ENCODE results near the gene CRACDL.

CRACDL gene

GRCh38 chr2:98935777-98936352 lies at the start of gene CRACDL:
TSS of gene CRACDL (minus strand) at chr2:98936225. CDS start at chr2:98846800, 89,425 bp downstream.
- DNase-seq: no peak

GRCh38 chr2:98975611-98976010 lies 39.6 kb upstream of the CRACDL start:
- DNase-seq: no peak

- DNase-seq: no peak
These were observed 36.6 kb upstream of the CRACDL start for GRCh38 chr2:98972582-98973167.

GRCh38 chr2:98959810-98960507 lies 23.9 kb upstream of the CRACDL start:
- DNase-seq: no peak

- DNase-seq: no peak
These were observed 16.9 kb upstream of the CRACDL start for GRCh38 chr2:98952966-98953365.

- no peak for DNase-seq
These were observed 13.1 kb upstream of the CRACDL start for GRCh38 chr2:98948956-98949739.

GRCh38 chr2:98947554-98947953 lies 11.5 kb upstream of the CRACDL start:
- no peak for DNase-seq

- DNase-seq: no peak
These were observed 10.8 kb upstream of the CRACDL start for GRCh38 chr2:98946855-98947254.

GRCh38 chr2:98944775-98945174 lies 8.8 kb upstream of the CRACDL start:
- DNase-seq: no peak

GRCh38 chr2:98940102-98940501 lies 4.1 kb upstream of the CRACDL start:
- no peak for DNase-seq

GRCh38 chr2:98937906-98938305 lies 1.9 kb upstream of the CRACDL start:
- no peak for DNase-seq

- no peak for DNase-seq
These were observed 627 bp upstream of the CRACDL start for GRCh38 chr2:98936353-98937351.

GRCh38 chr2:98935111-98935770 lies 784 bp downstream of the CRACDL start:
- no peak for DNase-seq

GRCh38 chr2:98932778-98933343 lies 3.2 kb downstream of the CRACDL start:
- no peak for DNase-seq

- no peak for DNase-seq
These were observed 3.9 kb downstream of the CRACDL start for GRCh38 chr2:98932164-98932563.

- no peak for DNase-seq
These were observed 4.4 kb downstream of the CRACDL start for GRCh38 chr2:98931596-98931995.

- no peak for DNase-seq
These were observed 6.1 kb downstream of the CRACDL start for GRCh38 chr2:98929920-98930319.

- DNase-seq: no peak
These were observed 7.8 kb downstream of the CRACDL start for GRCh38 chr2:98928242-98928641.

- no peak for DNase-seq
These were observed 9.0 kb downstream of the CRACDL start for GRCh38 chr2:98927027-98927426.

GRCh38 chr2:98926601-98927000 lies 9.4 kb downstream of the CRACDL start:
- no peak for DNase-seq

- no peak for DNase-seq
These were observed 11.1 kb downstream of the CRACDL start for GRCh38 chr2:98924910-98925309.

Measured in CD4-positive, alpha-beta T cell treated with Interleukin-1 beta for 1 hour (primary cell).